Hippocampal formation (tissue), 2 donors: ENCODE results near the gene SKI.

Experiments
- DNase-seq, 2 donors: peaks; one replicate each; lab custom pipeline; 2025; lab: John Stamatoyannopoulos, UW

SKI gene

DNA sequence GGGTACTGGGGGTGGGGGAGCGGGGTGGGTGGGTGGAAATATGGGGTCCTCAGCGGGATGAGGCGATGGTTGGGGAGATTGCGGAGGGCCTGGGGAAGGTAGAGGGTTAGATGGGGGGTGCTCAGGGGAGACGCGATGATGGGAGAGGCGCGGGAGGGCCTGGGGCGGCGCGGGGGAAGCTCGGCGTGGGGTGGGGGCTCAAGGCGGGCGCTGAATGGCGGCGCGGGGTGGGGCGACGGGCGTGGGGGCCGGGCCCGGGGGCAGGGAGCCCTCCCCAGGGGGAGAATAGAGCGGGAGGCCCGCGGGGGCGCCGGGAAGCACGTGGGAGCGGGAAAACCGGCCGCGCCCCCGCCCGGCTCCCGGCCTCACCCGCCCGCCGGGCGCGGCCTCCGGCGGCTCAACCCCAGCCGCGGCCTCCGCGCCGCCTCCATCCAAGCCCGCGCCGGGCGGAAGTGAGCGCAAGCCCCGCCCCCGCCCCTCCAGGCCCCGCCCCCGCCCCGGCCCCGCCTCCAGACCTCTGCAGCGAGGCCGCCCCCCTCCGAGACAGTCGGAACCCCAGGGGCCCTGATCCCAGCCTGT, 33.7 kb upstream of the SKI start, which contains the start of gene FAAP20:
Gene FAAP20, minus strand, starts transcription at position 454 of the 579 bp plus-strand sequence. Its CDS starts 23 bp downstream, at position 431.
- DNase-seq, result peak in 1 of 2 donors; percentile 87

DNA sequence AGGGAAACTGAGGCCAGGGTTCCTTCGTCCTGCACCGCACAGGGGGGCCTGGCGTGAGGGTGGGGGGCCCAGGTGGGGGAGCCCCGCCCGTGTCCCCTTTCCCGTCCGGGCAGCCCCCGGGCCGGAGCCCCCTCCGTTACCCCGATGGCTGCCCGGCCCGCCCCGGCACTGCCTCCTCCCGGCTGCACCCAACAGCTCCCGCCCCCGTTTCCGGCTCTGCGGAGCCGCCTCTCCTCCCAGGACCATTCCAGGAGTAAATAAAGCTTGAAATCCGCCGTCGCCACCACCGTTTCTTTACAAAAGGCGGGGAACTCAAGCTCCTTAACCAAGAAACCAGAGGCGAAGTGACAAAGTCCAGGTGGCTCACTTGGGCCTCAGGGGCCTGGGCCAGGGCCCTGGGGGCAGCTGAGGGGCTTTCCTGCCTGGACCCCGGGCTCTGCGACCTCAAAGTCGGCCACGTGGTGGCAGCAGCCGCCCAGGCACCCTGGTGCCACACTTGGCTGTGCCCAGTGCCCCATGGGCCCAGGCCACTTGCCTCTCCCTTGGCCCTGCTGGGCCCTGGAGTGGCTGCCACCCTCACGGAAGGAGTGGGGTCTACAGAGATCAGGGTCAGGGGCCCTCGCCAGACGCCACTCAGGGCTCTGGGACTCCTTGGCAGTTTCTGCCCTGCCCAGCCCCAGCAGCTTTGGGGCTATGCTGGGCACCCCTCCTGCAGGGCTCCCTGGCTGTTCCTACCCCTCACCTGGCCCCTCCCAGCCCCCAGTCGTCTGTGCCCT, 33.0 kb upstream of the SKI start:
- DNase-seq, result peak; percentile 61 to 87

DNA sequence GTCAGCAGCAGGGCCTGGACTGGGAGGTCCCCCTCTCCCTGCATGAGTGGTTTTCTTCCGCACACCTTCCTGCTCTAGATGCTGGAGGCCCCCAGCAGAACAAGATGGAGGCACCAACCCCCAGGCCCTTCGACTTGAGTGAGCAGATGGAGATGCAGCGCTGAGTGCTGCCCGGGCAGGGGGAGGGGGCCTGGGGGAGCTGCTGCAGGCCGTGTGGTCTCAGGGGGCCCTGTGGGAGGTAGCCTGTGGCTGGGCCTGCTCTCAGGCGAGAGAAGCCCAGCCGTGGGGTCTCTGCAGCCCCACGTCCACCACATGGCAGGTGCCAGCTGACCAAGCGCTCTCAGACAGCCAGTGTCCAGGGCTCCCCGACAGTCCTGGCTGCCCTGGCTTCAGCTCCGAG, 32.3 kb upstream of the SKI start:
- DNase-seq, result no peak

DNA sequence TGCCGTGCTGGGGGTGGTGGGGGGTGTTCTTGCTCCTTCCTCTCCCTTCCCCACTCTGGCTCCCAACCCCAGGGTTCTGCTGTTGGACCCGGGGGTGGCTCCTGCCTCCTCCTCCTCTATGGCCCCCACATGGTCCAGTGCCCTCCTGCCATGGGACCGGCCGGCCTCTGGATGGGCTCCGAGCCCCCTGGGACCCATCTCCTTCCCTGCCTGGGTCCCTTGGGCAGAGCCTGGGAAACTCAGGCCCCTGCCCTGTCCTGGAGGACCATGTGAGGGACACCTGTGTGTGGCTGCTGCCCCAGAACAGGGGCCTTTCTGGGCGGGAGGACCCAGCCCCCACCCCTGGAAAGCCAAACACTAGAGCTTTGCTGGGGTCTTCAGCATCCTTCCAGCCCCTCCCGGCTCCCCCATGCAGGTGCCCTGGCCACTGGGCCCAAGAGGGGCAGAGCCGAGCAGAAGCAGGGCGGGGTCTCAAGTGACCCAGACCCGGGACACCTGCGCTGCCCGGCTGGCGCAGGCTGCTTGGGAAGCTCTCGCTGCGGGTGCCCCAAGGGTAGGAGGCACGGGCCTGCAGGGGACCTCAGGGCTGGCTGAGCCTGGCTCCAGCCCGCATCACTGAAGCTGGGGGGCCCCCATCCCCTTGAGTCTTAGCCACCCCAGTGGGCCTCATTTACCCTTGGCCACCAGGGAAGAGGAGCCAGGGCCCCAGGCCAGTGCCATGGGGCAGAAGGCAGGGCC, 31.0 kb upstream of the SKI start:
- no peak for DNase-seq

DNA sequence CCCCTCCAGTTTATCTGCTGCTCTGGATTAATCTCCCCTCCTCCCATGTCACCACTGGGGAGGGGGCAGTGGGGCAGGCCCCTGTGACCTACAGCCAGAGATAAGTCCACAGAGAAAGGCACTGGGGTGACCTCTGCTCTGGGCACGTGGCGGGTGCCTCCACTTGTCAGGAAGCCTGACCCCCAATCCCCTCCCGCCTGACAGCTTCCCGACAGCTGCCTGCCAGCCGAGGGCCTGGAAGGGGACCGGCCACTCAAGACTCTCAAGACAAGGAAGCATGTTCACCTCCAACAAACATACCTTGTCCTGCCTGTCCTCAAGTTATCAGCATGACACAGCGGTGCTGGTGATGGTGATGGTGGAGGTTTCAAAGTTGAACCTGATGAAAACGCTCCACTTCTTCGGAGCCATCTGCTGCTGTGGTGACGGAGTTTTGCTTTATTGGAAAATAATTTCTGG, 30.4 kb upstream of the SKI start:
- DNase-seq, result no peak

DNA sequence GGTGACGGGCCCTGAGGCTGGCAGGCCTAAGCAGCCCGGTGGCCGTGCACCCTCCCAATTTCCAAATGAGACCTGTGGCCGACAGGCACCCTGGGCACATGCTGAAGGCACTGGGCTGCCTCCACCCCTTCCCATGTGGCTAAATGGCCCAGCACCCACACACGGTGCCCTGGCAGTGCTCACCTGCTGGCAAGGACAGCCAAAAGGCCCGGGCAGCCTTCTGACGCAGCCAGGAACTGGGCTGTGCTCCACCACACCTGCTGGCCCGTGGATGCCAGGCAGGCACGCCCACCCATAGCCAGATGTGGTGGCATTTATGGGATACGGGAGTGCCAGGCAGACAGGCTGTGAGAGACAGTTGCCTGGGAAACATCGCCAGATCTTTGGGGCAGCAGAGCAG, 29.5 kb upstream of the SKI start:
- DNase-seq, result no peak

DNA sequence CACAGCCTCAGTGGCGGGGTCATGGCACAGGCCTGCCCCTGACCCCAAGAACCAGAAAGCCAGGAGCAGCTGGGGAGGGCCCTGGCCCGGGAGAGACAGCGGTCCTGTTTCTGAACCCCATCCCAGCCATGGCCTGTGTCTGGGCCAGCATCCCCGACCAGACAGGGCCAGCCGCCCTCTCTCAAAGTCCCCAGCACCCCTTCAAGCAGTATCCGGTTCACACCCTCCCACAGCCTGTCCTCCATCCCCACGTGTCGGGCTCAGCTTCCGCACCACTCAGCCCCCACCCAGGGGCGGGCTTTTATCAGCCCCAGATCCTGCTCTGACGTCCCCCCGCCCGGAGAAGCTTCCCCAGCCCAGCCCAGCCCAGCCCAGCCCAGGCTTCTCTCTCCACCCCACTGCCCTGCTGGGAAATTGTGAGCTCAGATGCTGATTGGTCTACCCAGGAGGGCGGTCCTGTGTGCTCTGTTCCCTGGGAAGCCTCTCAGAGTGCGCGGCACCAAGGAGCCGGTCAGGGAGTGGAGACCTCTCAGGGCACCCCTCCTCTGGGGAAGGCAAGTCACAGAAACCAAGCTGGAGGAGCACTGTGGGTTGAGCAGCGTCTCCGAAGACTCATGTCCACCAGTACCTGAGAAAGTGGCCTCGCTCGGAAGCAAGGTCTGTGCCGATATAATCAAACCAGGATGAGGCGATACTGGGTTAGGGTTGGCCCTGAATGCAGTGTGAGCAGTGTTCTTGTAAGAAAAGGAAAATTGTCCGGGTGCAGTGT, 28.9 kb upstream of the SKI start:
- DNase-seq, result peak; percentile 42 to 60

DNA sequence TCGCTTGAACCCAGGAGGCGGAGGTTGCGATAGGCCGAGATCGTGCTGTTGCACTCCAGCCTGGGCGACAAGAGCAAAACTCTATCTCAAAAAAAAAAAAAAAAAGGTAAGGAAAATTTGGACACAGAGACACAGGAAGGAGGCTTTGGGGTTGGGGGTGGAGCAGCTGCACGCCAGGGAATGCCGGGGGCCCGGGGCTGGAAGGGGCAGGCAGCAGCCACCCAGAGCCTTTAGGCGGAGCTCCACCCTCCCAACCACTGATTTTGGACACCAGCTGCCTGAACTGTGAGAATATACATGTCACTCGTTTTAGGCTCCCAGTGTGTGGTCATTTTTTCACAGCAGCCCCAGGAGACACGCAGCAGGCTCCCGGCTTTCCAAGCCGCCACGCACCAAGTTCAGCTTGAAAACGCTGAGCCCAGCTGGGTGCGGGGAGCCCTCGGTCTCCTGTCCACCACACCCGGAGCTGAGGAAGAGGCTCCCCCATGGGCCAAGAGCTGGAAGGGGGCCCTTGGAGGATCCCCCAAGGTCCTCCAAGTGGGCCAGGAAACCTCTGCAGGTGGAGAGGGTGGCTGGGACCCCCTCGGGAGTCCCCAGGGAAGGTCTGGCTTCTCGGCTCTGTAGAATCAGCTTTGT, 27.7 kb upstream of the SKI start:
- no peak for DNase-seq

DNA sequence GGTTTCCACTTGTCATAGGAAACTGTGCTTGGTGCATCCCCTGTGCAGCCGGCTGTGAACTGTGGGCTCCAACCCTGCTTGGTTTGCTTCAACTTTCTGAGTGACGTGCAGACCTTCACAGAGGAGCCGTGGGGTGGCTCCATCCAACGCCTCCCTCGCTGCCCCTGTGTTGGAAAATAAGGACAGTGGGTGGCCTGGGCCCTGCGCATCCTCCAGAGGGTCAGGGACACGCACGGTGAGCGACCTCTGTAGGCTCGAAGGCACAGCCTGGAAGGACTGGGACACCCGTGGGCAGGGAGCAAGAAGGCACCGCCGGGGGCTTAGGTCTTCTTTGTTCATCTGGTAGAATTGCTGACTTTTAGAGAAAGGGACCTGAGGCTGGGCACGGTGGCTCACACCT, 27.1 kb upstream of the SKI start:
- DNase-seq, result no peak

DNA sequence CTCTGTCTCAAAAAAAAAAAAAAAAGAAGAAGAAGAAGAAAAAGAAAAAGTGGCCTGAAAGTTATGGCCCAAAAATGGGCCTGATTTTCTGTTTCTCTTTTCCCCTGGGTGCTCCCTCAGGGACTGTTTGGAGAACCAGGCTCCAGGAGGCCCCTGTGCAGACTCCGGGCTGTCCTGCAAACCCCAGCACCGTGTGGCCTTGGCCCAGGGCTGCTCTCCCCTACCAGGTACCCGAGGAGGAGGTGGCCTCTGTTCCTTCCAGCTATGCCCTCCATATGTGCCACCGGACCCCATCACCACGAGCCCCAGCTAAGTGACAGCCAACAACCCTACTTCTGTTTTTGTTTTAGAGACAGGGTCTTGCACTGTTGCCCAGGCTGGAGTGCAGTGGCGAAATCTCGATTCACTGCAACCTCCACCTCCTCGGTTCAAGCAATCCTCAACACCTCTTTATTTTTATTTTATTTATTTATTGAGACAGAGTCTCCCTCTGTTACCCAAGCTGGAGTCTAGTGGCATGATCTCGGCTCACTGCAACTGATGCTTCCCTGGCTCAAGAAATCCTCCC, 26.0 kb upstream of the SKI start:
- DNase-seq, result no peak

DNA sequence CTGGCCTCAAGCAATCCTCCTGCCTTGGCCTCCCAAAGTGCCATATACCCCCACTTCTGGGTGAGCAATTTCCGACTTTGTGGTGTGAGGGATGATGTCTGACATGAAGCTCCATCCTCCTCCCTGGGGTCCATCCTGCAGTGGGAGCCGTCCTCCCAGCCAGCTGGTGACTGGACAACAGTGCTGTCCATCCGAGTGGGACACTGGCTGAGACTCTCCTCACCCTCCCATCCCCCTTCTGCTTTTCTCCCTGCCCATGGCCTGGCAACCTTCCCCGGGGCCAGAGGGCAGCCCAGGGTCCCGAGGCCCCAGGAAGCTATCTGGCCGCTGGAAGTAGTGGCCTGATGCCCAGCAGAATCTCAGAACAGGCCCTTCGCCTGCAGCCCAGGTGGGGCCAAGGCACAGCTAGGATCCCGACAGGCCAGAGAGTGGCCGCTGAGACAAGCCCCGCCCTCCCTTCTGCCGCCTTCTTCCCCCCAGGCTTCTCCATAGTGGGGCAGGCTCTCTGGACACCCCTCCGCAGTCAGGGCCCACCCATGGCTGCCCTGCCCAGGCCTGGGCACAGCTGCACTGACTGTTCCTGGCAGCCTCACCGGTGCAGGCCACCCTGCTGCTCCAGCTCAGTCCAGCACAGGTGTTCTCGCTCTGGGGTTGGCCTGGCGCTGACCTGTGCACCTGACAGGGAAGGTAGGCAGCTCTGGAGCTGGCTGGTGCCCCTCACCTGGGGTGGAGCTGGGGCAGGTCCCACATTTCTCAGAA, 25.1 kb upstream of the SKI start:
- DNase-seq, result no peak

DNA sequence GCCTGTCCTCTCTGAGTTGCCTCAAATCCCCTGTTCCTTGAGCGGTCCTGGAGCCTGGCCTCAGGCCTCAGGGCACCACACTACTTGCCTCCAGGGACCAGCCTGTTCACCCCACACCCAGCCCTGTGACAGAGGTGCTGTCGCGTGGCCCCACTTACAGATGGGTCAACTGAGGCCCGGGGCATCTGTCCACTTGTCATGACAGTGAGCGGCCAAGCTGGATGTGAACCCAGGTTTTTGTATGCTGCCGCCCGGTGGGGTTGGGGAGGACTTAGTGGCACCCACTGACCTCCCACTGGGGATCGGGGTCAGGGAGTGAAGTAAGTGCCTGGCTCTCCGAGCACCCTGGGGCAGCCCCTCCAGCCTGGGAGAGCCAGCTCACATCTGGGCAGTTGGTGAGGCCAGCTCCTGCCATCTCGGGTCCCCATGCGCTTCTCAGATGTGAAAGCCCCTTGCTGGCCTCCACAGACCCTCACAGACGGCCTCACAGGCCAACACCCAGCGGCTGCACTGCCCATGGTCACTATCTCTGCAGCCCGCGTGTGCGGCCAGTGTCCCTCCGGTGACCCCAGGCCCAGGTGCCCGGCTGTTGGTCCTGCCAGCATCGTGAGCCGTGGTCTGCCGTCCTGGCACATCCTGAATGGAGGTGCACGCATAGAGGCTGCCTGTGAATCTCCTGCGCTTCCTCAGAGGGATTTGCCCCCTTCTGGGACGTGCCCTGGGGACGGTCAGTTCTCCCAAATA, 24.3 kb upstream of the SKI start:
- DNase-seq, result no peak

DNA sequence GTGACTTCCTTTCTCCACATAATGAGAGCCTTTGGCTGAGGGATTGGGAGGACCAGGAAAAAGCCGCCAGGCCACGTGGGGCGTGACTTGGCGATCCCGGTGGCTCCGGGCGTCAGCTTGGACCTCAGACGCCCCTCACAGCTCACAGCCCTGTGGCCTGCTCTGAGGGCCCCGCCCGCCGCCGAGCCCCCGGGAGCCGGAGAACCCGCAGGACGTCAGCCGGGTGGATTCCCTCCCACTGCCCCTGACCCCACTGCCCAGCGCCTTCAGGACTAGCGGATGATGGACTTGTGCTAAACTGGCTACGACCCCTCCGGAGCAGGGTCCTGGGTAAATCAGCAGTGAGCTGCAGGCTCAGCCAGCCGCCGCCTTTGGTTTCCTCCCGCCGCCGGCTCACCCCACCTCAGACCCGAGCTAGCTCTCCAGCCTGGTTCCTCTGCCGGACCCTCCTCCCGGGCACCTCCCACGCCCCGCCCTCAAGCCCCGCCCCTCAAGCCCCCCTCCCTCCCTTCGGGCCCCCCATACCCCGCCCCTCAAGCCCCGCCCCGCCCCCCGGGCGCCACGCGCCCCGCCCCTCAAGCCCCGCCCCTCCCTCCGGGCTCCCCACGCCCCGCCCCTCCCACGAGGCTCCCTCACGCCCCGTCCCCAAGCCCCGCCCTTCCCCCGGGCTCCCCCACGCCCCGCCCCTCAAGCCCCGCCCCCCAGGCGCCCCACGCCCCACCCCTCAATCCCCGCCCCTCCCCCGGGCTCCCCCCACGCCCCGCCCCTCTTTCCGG, 23.5 kb upstream of the SKI start:
- DNase-seq, result peak; percentile 85 to 93

DNA sequence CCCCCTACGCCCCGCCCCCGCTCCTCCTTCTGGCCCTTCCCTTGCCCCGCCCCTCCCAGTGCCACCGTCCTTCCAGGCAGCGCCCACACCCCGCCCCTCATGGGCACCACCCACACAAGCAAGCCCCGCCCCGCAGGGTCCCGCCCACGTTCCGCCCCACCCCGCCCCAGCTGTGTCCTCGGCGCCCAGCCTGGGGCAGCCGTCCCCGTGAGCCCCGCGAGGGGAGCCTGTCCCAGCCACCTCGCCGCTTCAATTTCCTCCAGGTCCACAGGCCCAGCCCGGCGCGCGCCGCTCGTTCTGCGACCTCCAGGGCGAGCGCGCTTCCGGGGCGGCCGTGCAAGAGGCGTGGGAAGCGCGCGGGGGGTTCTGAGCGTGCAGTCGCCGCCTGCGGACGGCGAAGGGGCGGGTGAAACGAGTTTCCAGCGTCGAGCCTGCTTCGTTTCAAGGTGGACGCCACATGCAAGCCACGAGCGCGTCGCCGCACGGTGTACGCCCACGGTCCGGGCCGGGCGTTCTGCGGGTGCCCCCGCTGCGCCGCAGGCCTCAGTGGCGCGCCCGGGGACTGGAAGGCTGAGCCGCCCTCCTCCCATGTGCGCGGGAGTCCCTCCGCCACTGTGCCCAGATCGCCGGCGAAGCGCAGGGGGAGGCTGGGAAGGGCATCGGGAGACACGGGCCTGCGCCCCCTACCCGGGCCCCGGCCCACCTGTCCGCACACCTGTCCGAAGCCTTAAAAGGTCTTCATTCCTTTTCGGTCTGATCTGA, 22.7 kb upstream of the SKI start:
- peak; percentile 92 to 97 for DNase-seq

DNA sequence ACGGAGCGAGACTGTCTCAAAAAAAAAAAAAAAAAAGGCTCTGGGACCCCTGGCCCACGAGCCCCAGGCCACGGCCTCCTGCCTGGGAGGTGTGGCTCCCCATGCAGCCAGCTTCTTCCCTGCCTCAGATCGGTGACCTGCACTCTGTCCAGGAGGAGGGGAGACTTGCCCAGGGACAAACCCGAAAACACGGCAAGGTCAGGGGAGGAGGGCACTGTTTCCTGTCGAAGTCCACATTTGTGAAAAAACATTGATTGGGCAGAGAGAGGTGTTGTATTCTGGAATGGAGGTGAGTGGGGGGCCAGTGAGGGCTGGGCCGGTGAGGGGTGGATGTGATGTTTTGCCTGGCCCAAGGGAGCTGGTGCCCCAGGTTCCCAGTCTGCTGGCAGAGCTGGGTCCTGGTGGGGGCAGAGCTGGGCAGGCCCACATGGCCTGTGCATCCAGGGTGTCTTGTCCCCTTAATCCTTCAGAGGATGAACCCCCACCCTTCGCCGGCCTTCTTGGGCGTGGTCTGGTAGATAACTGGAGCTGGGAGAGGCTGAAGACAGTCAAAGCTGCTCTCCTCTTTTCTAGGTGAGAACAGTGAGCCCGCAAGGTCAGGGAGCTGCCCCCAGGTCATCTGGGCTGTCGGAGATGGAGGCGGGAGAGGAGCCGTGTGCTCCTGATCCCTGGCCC, 21.2 kb upstream of the SKI start:
- DNase-seq, result no peak

DNA sequence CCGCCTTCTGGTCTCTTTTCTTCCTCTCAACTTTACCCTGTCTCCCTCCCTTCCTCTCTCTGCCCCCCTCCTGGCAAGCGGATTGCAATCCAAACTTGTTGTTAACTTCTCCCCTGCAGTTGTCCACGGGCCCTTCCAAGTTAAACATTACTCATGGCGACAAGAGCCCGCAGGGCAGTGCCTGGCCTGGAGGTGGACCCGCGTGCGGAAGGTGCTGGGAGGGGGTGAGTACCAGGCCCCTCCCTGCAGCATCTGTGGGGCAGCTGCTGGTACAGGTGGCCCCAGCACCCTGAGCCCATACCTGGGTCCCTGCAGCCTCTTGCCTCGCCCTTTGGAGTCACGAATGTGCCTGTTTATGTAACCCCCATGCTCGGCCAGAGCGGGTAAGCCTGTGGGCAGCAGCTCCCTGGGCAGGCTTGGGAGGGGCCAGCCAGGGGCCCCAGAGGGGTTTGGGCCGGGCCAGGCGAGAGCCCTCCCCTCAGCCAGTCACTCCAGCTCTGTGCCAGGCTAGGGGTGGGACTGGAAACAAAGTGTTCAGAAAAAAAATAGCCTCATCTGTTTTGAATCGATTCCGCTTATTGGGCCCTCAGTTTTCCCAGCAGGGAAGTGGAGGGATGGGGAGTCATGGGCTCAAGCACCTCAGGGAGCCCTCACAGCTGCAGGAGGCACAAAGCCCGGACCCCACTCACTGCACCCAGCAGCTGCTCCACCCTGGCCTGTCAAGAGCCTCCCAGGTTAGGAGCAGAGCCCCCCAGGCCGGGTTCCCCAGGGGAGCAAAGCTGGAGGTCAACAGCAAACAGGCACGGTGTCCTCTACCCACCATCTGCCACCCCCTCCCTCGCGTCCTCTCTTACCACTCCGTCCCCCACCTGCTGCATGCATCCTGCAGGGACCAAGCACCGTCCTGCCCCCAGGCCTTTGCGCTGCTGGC, 19.5 kb upstream of the SKI start:
- DNase-seq, result no peak
